Heart left ventricle (tissue), 16 donors: ENCODE results near the gene NR2F1-AS1. TPM values are rescaled to one million over a fixed set of nuclear protein-coding genes. Genes with fewer than 3 reads are reported as not detected.

Experiments
- ATAC-seq, 4 donors: fragments of 200-7000 bp; cut with Tn5 transposase; one replicate each; pipeline ENCODE4 v1.9.1; 2020 to 2022; ENCODE audit warnings: moderate library complexity in 4 of 4, mild to moderate bottlenecking in 3 of 4, moderate number of reproducible peaks in 1 of 4
- DNase-seq, 5 donors: peaks; one replicate each; pipeline ENCODE4 v3.0.0-alpha.2; 2020
- H3K27ac ChIP-seq, 12 donors: fragments of 200-600 bp; sonication (generic) in 4 of 12; one replicate each; pipeline versions ENCODE4 v1.5.0 to v1.8.0; 2016 to 2022; ENCODE audit warnings: mild to moderate bottlenecking in 2 of 12
- H3K27me3 ChIP-seq, 9 donors: fragments of 200-600 bp; sonication (generic) in 2 of 9; one replicate each; pipeline versions ENCODE4 v1.5.1 to v1.8.0; 2016 to 2022; ENCODE audit warnings: mild to moderate bottlenecking in 3 of 9
- H3K36me3 ChIP-seq, 9 donors: fragments of 200-600 bp; sonication (generic) in 2 of 9; one replicate each; pipeline versions ENCODE4 v1.5.0 to v1.8.0; 2018 to 2022; ENCODE audit warnings: mild to moderate bottlenecking in 2 of 9
- H3K4me1 ChIP-seq, 12 donors: fragments of 200-600 bp; sonication (generic) in 4 of 12; one replicate each; pipeline versions ENCODE4 v1.5.0 to v1.8.0; 2016 to 2022; ENCODE audit warnings: mild to moderate bottlenecking in 3 of 12
- H3K4me3 ChIP-seq, 12 donors: fragments of 200-600 bp; sonication (generic) in 4 of 12; one replicate each; pipeline versions ENCODE4 v1.5.0 to v1.8.0; 2017 to 2022; ENCODE audit warnings: mild to moderate bottlenecking in 9 of 12, moderate library complexity in 4 of 12
- H3K9me3 ChIP-seq, 12 donors: fragments of 200-600 bp; sonication (generic) in 4 of 12; one replicate each; pipeline versions ENCODE4 v1.5.0 to v1.8.0; 2016 to 2022; ENCODE audit warnings: mild to moderate bottlenecking in 1 of 12
- CTCF ChIP-seq, 12 donors: fragments of 200-600 bp; sonication (generic) in 4 of 12; IDR thresholded peaks; one replicate each; pipeline versions ENCODE4 v1.5.0 to v1.8.0; 2018 to 2022; ENCODE audit warnings: antibody characterized with exemption in 12 of 12, mild to moderate bottlenecking in 5 of 12
- POLR2A ChIP-seq, 2 donors: fragments of 450-650 bp; IDR thresholded peaks; one replicate each; pipeline ENCODE4 v1.6.1; 2017; ENCODE audit warnings: antibody characterized with exemption in 2 of 2, mild to moderate bottlenecking in 2 of 2, moderate library complexity in 2 of 2
- WGBS, 4 donors: extraction: QIAGEN DNeasy Blood & Tissue Kit in 2 of 4; methylation state at CpG; one replicate each; pipeline versions ENCODE4 v1.1.5 to v1.1.7; 2013 to 2018; 5-methylcytosine and 5-hydroxymethylcytosine counted together
- intact Hi-C, 10 donors: fragments of 100-400 bp; cut with DNase I; formaldehyde crosslinking; loops; one replicate each; pipeline versions ENCODE4 v1.11.1 to v1.14.2; 2022
- polyA plus RNA-seq, 2 donors: library from polyadenylated mRNA; stranded (reverse); fragments of 200-250 nt; gene quantifications; one replicate each; pipeline ENCODE4 v1.2.3, GENCODE V29; 2013
- total RNA-seq, 9 donors: library from RNA; depleted of rRNA in 2 of 9; stranded (reverse); fragments of >200 nt in 2 of 9; fragmentation: NEBNext Ultra II Directional in 3 of 9; extraction: Animal tissue kit (Norgen Biotek cat#: 25700) in 3 of 9; gene quantifications; one replicate each; pipeline versions ENCODE4 v1.1.0 to v1.2.4, GENCODE V29; 2016 to 2023
- donor health status: ischemic (EF 13 %, LVEDD 7.1; RV severe dilation, severe dysfunction).
- donor health status: healthy with polysubstance abuse.
- donor health status: DM: no; HTN: yes; CAD: no.
- donor health status: DM: no; HTN: no; CAD: no.
- donor health status: ischemic (EF 25% LVEDD 6.9; RV normal size, moderate dysfunction).
- donor health status: ischemic (EF 25% LVEDD 5.7; RV mildly dilated, moderate dysfunction).
- donor health status: healthy.
- donor health status: DM: yes; HTN: yes; CAD: no.
- donor health status: ischemic (EF 35%, LVEDD 5.7; RV mildly dilated, moderate dysfunction).
- donor health status: nonischemic (EF 11% LVEDD 7.7; RV severe dilation, severe dysfunction).
- donor health status: DM: yes; HTN: yes; CAD: no.
- donor health status: PGD.
- donor health status: ischemic (EF 29% LVEDD 5.4; RV normal size, mild dysfunction).
- donor health status: nonischemic (EF 23%, LVEDD 6.1; RV moderate dilation, normal function).

Gene NR2F1-AS1
- total and polyA plus RNA-seq, 11 donors, result 0.17 to 4.5 (median 0.67) TPM; not detected in 3

- no peaks in the 10 kb centered on the region for H3K36me3 ChIP-seq
- DNase-seq (no peak), ATAC-seq (no peak)
- H3K27me3 ChIP-seq, result no peaks in the 10 kb centered on the region
- H3K4me3 ChIP-seq, result no peak overlapping the region
- intact Hi-C loops, result no loop called here
- no peak for TF ChIP-seq POLR2A (IDR thresholded peaks at IDR 0.05)
- TF ChIP-seq CTCF (IDR thresholded peaks at IDR 0.05), result no peak
- no peaks in the 10 kb centered on the region for H3K4me1 ChIP-seq
- H3K27ac ChIP-seq, result no peak overlapping the region
- peaks cover 0 to 13% (median 1%) of the 10 kb centered on the region in 12 donors for H3K9me3 ChIP-seq
Measured at GRCh38 chr5:93519740-93520139, 61.3 kb downstream of the NR2F1-AS1 start.

GRCh38 chr5:93517828-93518227 lies 63.2 kb downstream of the NR2F1-AS1 start:
- TF ChIP-seq CTCF (IDR thresholded peaks at IDR 0.05) (no peak), POLR2A (IDR thresholded peaks at IDR 0.05) (no peak)
- H3K27me3 ChIP-seq, result no peaks in the 10 kb centered on the region
- H3K36me3 ChIP-seq, result no peaks in the 10 kb centered on the region
- no peak overlapping the region for H3K27ac ChIP-seq
- no peaks in the 10 kb centered on the region for H3K4me1 ChIP-seq
- no peak for DNase-seq
- intact Hi-C loops, result no loop called here
- no peak for ATAC-seq
- H3K4me3 ChIP-seq, result no peak overlapping the region
- peaks cover 0 to 10% (median 0%) of the 10 kb centered on the region in 12 donors for H3K9me3 ChIP-seq

GRCh38 chr5:93513298-93513697 lies 67.7 kb downstream of the NR2F1-AS1 start:
- Histone ChIP-seq H3K4me1 (no peaks in the 10 kb centered on the region), H3K4me3 (no peak overlapping the region), H3K27ac (no peak overlapping the region), H3K27me3 (no peaks in the 10 kb centered on the region), H3K36me3 (no peaks in the 10 kb centered on the region), H3K9me3 (no peaks in the 10 kb centered on the region)
- intact Hi-C loops, result no loop called here
- TF ChIP-seq CTCF (IDR thresholded peaks at IDR 0.05) (no peak), POLR2A (IDR thresholded peaks at IDR 0.05) (no peak)
- no peak for DNase-seq
- ATAC-seq, result no peak
- 96 to 100% (median 99%) methylated on average over 1 of the region's 1 CpG for WGBS, 4 donors

- intact Hi-C loops, result no loop called here
- Histone ChIP-seq H3K4me3 (no peak overlapping the region), H3K9me3 (no peaks in the 10 kb centered on the region), H3K27ac (no peak overlapping the region), H3K36me3 (no peaks in the 10 kb centered on the region), H3K27me3 (no peaks in the 10 kb centered on the region), H3K4me1 (no peaks in the 10 kb centered on the region)
- ATAC-seq (no peak), DNase-seq (no peak)
- 67 to 70% (median 69%) methylated on average over 3 of the region's 3 CpGs for WGBS, 4 donors
- TF ChIP-seq POLR2A (IDR thresholded peaks at IDR 0.05) (no peak), CTCF (IDR thresholded peaks at IDR 0.05) (no peak)
Measured at GRCh38 chr5:93512799-93513198, 68.2 kb downstream of the NR2F1-AS1 start.
